Measurements from ENCODE around the gene CREB5. TPM values are rescaled to one million over a fixed set of nuclear protein-coding genes. Genes with fewer than 3 reads are reported as not detected.

Gene CREB5
- total RNA-seq, 1 donor from 2014 or later: not detected

DNA sequence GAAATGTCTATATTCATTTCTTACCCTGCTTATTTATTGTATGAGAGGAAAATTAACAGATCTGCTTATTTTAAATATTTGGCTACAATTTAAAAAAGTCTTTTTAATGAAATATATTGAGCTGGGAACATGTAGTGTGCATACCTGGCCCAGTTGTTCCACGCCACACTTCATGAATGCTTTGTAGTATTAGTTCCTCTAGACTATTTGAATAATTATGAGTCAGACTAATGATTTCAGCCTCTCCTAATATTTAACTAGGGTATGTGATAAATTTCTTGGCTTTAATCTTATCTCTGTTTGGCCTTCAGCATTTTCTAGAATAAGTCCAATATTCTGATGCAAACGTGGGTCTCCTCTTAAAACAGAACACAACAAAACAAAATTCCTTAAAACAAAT lies 226.6 kb downstream of the CREB5 start:
- intact Hi-C loops (cut with micrococcal nuclease): no loop called here

DNA sequence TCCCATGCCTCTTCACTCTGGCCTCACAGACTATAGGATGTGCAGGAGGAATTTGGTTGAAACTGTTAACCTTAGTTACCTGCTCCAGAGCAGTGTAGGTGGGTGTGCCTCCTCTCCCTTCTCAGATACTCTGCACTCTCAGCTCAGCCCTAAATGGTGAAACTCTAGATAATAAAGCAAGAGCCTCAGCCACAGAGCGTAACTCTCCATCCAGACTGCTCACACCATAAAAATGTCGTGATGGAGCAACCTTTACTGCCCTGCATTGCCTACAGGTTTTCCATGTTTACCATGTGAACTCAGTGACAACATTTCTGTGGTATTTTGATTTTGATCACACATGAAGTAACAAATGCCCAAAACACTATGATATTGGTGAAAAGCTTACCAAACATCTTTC lies 227.7 kb downstream of the CREB5 start:
- intact Hi-C loops (cut with micrococcal nuclease): no loop called here

DNA sequence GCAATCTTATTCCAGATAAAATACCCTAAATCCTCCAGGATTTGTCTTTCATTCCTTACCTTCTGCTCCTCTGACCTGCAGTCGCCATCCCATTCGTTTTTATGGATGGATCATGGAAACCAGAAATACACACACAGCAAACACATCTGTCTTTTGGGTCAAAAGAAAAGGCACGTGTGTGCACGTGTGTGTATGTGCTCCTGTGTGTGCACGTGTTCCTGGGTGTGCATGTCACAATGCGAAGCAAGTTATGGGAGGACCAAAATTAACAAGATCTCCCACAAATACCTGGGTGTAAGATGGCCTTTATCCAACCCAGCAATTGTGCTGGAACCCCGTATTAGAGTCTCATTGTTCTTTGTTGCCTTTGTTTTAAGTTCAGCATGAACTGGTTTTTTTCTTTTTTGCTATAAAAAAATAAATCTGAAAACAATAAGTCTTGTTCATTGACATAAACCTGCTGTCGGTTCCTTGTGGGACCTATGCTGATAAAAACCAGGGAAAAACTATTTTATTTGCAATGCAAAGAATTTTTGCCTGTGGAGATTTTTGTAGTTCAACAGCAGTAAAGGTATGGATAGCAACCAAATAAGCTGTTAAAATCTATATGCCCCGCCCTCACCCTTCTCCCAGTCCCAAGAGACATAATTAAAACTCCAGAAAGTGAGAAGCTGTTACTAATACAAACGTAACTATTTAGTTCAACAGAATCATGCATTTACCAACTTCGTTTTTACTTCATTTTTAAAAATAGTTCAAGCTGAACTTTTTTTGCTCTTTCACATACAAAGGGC lies 229.6 kb downstream of the CREB5 start:
- intact Hi-C loops (cut with micrococcal nuclease): no loop called here

DNA sequence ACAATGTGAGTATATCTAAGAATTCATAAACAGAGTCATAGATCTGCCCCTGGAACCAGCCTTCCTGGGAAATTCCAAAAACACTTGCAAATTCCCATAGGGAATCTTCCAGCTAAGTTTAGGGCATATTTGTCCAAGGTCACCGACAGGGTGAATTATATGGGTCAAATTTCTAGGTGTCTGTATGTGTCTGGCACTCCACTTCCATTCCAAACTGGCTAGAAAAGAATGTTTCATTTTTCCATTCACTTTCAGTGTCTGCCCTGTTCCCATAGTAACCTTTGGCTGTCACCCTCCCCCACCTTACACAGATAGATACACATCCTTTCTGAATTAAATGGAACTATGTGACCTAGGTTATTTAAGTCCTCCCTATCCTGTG lies 230.9 kb downstream of the CREB5 start:
- intact Hi-C loops (cut with micrococcal nuclease): no loop called here

DNA sequence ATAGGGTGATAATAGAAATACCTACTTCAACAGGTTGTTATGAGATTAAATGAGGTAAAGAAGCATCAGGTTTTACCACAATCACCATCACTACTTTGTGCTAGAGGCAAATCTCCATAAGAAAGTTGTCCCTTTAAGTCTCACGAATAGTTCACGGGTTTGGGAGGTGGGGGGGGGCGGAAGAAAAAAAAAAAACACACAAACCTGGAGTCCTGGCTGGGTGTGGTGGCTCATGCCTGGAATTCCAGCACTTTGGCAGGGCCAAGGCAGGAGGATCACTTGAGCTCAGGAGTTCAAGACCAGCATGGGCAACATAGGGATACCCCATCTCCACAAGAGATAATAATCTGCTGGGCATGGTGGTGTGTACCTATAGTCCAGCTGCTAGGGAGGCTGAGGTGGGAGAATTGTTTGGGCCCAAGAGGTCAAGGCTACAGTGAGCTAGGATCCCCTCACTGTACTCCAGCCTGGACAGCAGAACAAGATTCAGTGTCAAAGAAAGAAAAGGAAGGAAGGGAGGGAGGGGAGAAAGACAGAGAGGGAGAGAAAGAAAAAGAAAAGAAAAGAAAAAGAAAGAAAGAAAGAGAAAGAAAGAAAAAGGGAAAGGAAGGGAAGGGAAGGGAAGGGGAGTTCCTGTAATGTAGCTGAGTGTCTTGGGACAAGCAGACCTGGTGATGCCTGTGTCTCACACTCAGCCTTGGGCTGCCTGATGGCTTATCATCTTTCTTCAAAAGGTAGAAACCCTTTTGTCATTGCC lies 231.4 kb downstream of the CREB5 start:
- intact Hi-C loops (cut with micrococcal nuclease): no loop called here

DNA sequence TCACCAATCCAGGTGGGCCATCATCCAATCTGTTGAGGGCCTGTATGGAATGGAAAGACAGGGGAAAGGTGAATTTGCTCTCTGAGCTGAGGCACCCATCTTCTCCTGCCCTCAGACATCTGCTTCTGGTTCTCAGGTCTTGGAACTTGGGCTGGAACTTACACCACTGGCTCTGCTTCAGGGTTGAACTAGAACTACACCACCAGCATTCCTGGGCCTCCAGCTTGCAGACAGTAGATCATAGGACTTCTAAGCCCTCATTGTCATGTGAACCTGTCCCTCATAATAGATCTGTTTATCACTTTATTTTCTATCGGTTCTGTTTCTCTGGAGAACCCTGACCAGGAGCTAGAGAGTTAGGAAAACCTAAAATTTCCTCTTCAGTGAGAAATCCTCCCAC lies 233.5 kb downstream of the CREB5 start:
- intact Hi-C loops (cut with micrococcal nuclease): no loop called here

DNA sequence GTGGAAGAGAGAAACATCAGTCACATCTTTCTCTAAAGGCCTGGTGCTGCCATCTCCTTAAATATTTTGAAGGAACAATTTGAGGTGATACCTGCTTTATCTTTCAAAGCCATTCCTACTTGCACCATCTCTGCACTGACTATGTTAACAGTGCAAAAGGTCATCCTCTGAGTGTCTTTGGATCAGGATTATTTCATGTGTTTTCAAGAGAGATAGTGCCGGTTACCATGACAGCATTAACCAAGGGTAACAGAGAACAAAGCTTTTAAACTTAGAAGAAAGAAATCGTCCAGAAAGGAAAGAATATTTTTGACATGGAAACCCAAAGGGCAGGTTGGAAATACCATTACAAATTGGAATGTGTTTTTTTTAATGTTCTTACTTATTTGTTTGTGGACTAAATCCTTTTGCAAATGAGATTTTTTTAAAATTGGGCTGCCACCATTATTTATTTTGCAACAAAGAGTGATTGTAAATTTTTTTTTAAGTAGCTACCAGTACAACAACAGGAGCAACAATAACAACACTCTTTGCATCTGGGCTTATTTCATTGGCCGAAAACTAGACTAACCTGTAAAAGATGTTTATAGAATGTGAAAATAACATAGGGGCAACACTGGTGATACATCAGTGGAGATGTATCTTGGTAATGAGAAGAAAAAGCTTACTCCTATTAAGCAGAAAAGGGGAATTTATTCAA lies 234.2 kb downstream of the CREB5 start:
- intact Hi-C loops (cut with micrococcal nuclease): no loop called here

DNA sequence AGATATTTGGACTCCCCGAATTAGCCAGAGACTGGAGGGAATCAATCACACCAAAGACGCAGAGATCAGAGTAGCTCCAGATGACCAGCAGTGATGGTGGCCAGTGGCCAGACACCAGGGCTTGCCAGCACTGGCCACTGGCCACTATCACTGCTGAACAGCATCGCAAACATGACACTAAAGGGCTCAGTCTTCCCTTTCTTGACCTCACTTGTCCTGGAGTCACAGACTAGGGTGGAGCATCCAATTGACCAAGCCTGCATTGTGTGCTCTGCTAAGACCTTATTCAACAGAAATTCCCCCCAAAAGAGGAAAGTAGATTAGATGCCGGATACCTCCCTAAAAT lies 234.7 kb downstream of the CREB5 start:
- intact Hi-C loops (cut with micrococcal nuclease): no loop called here

DNA sequence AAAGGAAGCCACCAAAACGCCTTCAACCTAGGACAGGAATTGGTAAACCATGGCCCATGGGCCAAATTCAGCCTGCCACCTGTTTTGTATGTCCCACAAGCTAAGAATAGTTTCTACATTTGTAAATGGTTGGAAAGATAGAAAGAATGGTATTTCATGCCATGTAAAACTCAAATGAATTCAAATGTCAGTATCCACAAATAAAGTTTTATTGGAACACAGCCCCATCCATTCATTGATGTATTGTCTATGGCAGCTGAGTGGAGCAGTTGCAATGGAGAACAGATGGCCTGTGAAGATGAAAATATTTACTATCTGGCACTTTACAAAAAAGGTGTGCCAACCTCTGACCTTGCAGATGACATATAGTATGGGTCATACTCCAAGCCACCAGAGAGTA lies 236.9 kb downstream of the CREB5 start:
- intact Hi-C loops (cut with micrococcal nuclease): no loop called here

DNA sequence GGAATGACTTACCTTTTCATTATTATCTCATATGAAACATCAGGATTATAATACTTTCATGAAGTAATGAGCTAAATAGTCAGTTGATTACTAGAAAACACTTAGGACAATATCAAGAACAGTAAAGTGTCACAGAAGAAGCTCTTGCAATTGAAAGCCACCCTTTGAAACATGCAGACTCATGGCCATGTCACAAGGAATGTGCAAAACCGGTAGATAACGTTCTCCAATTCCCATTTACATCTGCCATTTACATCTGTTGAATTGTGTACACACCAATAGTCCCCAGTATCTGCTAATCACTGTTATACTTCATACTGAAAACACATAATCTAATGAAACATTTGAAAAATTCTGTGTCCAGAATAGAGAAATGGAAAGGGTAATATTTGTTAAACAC lies 237.5 kb downstream of the CREB5 start:
- intact Hi-C loops (cut with micrococcal nuclease): no loop called here

DNA sequence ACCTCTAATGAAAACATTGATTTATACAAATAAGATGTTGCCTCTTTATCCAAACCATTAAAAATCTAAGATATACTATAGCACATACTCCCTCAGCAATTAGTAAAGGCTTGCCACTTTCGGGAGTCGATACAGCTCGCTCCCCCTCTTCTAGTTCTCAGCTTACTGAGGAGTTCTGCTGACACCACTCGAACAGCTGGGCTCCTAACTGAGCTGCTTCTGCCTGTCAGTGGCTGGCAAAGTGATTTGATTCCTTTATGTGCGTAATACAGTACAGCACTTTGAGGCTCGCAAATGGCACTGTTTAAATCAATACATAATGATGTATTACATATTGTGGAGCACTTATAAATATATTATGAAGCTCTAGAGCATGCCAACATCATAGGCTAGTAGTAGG lies 241.8 kb downstream of the CREB5 start:
- intact Hi-C loops (cut with micrococcal nuclease): no loop called here

DNA sequence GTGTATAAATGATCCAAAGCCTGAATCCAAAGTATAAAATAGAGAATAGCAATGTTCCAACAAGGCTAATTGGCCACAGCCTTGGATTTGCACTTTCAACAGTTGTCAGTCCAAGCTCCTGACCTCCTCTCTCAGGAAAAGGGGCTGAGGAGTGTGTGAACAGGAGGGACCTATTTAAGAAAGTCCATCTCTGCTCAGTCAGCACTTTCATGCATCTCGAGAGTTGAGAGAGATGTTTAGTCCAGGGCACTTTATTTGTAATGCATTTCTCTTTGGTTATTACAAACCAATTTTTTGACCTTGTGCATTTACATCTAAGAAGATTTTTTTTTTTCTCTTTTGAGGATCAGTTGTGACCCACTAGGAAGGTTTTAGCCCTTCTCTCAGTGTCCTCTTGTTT lies 244.2 kb downstream of the CREB5 start:
- intact Hi-C loops (cut with micrococcal nuclease): no loop called here

DNA sequence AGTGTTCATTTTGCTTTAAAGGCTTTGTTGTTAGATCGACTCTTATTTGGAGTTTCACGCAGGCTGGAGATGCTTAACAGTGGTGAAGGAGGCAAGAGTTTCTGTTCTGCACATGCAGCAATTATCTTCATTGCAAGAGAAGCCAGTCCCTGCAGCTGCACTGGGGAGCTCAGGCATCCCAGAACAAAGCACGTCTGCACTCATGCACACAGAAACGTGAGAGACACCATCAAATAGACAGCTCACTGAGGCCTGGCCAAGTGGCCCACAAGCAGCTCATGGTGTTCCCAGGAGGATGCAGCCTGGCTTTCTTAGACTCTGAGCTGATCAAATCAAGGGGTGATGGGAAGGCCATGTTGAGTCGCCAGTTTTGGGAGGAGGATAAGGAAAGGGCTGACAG lies 246.1 kb downstream of the CREB5 start:
- intact Hi-C loops (cut with micrococcal nuclease): no loop called here

DNA sequence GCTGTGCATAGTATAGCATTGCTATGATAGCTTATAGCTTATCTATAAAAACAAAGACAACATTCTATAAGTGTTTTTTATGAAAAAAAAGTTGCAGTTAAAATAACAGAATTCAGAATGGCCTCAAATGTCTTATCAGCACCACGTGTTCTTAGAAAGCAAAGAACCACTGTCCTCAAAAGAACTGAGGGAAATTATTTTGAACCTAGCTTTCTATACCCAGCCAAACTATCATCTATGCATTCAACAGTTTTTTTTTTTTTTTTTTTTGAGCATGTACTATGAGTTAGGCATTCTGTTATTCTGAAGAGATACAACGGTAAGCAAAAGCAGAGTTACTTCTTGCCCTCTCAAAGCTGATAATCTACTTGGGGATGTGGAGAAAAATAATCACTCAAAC lies 247.8 kb downstream of the CREB5 start:
- intact Hi-C loops (cut with micrococcal nuclease): no loop called here

DNA sequence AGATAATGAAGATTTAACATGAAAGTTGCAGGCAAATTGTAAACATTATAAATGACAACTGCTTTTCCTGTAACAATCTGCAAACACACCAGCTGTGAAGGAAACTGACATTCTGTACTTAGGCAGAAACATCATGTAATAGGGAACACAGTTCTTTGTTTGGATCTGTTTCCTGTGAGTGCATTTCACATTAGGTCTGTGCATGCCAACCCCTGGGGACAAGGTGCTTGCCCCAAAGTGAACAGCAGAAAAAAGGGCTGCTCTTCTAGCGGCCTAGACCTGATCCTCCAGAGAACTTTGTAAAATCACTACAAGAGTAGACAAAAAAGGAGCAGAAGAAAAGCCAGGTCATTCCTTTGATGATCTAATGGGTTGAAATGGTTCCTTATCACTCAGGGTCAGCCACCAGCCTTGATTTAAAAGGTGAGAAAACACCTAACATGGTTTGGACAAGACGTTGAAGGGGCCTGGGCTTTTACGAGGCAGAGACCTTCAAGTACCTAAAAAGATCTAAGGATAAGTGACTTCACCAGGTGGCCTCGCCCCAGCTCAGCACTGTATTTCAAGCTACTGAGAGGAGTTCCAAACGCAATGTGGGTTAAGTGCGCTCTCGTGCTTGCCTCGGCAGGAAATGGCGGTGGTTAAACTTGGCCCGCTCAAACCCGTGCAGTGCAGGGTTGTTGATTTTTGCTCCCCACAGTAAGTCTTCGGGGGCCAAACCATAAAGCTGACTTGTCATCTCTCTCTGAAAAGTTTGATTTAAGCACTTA lies 249.7 kb downstream of the CREB5 start:
- intact Hi-C loops (cut with micrococcal nuclease): no loop called here

DNA sequence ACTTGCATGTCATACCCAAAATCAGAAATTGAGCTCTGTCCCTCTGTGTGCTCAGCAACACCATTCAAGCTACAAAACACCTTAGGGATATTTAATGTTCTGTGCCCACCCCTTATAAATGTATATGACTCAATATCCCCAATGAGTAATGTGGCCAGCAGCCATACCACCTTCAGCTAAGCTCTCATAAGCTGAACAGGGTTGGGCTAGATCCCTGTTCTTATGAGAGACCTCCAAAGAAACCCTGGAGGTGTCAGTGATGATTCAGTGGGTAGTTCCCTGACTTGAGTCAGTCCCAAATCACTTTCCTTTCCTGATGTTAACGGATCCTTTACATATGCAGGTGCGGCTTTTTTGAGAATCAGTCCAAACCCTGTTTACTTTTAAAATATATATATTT lies 253.8 kb downstream of the CREB5 start:
- intact Hi-C loops (cut with micrococcal nuclease): no loop called here

DNA sequence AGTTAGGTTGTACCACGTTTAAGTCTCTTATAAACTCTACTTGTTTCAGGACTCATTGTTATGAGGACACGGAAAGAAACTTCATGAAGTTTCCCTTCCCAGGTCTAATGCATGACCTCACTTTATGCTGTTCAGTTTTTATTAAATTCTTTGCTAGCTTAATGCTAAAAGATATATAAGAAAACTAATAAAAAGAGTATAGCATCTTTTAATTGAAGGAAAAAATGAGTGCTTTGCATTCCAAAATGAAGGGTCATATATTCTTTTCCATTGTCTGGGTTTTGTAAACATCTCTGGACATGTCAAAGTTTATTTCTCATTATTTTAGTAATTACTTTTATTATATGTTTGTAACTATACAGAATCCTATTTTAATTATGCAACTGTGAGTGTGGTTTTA lies 255.8 kb downstream of the CREB5 start:
- intact Hi-C loops (cut with micrococcal nuclease): no loop called here

DNA sequence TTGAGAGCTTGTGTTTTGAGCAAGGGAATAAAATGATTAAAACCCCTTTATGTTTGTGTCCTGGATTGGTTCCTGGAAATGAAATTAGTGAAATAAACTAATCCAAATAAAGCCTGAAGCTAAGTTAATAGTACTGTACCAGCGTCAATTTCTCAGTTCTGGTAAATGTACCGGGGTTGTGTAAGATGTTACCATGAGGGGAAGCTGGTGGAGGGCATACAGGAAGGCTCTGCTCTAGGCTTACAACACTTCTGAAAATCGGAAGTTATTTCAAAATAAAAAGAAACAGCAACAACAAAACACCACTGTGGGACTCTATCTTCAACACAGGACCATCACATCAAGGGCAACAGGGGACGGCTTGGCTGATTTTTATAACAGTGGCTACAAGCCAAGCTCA lies 257.0 kb downstream of the CREB5 start:
- intact Hi-C loops (cut with micrococcal nuclease): no loop called here

DNA sequence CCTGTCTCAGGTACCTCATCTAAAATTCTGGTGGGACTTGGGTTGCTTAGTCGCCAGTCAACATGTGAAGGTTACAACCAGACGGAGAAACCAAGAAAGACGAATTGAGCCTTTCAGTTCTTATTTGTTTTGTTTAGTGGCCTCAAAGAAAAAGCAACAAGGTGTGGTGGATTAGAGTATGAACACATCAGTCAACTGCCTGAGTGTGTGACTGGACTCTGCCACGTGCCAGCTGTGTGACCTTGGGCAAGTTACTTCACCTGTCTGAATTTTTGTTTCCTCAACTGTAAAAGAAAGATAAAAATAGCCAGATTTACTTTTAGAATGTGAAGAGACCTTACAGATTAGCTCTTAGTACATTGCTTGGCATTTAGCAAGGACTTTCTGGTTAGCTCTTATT lies 259.2 kb downstream of the CREB5 start:
- intact Hi-C loops (cut with micrococcal nuclease): no loop called here

DNA sequence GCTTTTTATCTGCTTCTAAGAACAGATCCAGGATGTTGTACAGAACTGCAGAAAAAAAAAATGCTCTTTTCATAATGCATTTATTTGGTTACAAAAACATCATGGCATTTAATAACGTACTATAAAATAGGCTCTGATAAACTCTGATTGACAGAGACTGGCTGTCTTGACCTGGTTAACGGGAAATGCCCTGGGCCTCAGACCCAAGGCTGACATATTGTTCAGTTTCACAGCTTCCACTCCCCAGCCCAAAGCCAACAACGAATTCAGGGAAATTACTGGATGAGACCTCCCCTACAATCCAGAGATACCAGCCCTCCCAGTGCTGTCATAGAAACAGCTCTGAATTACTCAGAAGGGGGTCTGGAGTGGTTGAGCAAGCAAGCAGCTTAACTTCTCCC lies 260.1 kb downstream of the CREB5 start:
- intact Hi-C loops (cut with micrococcal nuclease): no loop called here

DNA sequence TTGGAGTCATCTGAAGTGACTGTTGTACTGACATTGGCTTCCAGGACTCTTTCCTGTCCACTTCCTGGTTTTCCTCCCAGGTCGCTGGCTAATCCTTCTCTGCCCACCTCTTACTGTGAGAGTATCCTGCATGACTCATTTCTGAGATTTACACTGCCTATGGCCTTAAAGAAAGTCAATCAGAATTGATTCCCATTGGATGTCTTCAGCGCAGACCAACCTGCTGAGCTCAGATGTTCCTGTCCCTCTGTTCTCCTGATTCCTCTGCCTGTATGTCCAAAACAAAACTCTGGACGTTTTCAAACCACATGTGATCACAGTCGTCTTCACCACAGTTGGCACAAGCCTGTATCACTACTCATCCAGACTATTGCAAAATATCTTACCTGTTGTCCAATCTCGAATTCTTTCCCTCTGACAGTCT lies 262.1 kb downstream of the CREB5 start:
- intact Hi-C loops (cut with micrococcal nuclease): no loop called here

DNA sequence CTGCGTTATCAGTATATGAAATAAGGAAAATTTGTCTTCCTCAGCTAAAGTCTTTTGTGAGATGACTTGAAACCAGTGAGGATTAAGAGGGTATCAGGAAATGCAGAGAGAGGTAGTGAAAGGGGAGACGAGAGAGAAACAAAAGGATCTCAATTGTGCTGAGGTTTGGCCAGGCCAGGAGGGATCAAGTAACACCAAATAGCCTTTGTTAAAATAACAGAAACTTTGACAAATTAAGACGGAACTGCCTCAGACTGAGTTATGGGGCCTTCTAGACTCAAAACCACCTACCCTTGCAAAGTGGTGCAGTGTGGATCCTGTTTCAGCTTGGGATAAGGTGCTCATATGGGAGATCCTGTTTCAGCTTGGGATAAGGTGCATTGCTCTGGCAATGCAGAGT lies 263.1 kb downstream of the CREB5 start:
- intact Hi-C loops (cut with micrococcal nuclease): no loop called here
